HG03196 (cell line): ENCODE measurements around the gene DPP4.

Experiments used
- ATAC-seq: cut with Tn5 transposase; IDR thresholded peaks from one replicate; pipeline ENCODE4 v1.9.1; 2021; ENCODE audit not compliant: unreplicated experiment

The DPP4 gene

DNA sequence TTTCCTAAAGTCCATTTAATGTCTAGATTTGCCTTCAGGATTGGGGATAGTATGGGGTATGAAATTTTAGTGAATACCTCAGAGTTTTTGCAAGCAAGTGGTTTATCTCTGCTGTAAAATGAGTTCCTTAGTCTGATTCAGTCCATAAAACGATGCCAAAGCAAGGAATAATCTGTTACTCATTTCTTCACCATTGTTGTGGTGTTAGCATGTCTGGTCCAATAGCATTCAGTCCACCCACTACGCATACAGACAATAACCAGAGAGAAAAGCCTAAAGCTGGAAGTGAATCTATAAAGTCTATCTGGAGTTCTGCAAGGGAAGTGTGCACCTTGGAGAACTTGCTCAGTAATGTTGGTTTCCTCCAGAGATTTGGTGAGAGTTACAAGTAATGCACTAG is 12.9 kb upstream of the DPP4 start:
- ATAC-seq, result no peak

DNA sequence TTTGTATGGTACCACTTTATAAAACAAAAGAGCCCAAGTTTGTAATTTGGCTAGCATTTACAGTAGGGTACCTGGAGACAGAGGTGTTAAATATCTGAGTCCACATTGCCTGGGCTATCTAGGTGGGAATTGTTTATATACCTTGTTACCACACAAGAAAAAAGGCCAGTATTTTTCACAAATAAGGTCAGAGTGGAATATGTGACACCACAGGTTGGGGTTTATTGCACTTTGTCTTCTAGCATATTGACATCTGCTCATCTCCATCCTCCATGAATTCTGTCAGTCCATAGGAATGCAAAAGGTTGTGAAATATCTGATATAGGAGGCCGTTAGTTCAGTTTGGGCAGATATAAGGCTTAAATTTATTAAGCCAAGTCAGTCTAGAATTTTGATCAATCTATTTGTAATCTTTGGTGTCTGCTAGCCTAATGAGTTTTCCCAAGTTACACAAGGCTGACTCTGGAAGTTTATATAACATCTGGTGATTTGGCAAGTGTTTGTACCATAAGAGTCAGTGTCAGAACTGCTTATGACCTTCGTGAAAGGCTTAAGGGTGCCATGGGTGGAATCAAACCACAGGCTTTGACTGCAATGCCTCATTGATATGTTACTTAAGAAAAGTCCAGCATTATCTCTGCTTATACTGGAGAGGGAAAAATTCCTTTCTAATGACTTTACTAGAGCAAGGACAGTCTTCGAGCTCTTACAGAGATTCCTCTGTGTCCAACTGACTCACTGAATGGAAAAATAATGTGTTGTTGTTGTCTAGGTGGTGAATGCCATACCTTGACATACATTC is 11.3 kb upstream of the DPP4 start:
- ATAC-seq, result no peak

DNA sequence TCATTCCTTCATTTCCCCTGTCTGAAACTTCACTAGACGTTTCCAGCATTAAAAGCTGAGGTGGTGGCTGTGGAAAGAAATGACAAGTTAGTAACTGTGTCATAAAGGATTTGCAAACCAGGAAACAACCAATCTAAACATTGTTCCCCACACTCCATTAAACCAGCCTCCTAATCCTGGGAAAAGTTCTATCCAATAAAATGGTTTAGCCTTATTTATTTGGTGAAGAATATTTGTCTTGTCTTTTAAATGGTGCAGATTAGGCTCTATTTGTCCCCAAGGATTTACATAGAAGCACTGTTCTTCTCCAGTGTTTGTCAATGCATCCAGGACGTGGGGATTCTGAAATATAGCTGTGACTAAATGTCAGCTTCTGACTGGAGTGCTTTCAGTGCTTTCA is 10.5 kb upstream of the DPP4 start:
- ATAC-seq, result no peak

DNA sequence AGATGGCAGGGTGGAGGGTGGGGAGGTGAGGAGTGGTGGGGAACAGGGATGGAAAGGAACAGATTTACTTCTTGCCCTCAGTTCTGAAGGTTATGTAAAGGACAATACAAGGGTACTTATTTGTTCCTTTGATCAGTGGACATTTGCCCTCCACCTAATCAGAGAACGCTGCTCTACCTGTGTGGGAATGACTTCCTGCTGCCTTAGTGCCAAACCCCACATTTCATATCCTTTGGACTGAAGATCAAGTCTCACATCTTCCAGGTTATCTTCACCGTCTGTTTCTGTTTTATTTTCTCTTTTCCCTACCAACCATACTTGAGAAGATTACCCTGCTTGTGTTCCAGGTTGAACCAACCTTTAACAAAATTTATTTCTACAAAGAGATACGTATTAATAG is 8.7 kb upstream of the DPP4 start:
- no peak for ATAC-seq

DNA sequence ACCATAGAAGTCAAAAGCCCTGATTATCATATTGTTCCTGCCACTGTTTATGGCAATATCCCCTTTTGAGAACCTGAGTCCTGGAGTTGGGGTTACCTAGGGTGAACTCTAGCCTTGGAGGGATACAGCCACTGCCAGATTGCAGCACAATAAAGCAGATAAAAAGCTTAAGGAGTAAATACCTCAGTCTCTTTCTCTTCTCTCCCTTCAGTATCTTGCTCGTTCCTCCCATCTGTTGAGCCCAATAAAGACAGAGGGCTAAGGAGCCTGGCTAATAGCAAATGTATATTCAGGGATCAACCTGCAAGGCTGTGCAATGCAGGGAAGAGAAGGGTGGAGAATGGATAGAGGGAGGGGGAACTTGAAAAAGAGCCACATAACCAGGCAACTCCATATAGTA is 8.0 kb upstream of the DPP4 start:
- no peak for ATAC-seq

DNA sequence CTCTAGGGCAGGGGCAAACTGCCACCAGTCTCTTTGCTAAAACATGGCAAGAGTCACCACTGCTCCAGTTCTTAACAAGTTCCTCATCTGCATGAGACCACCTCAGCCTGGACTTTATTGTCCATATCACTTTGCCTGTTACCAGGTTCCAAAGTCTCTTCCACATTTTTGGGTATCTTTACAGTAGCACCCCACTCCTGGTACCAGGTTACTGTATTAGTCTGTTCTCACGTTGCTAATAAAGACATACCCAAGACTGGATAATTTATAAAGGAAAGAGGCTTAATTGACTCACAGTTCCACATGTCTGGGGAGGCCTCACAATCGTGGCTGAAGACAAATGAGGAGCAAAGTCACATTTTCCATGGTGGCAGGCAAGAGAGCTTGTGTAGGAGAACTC is 5.5 kb upstream of the DPP4 start:
- no peak for ATAC-seq

DNA sequence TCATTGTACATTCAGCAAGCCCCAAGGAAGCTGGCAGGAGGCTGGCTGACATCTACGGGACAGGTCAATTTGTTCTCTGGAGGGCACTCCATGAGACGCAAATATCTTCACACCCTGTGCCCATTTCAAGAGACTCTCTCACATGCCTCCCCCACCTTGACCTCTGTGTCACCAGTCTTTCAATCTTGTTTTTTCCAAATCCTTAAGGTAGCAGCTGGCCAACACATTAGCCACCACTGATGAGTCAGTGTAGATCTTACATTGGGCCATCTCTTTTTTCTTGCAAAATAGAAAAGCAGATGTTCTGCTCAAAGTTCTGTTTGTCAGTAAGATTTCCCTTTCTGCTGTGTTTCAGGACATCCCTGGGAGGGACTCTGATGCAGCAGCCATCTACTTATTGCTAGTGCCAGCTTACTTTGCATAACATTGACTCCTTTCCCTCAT is 1.7 kb upstream of the DPP4 start:
- ATAC-seq, result no peak

DNA sequence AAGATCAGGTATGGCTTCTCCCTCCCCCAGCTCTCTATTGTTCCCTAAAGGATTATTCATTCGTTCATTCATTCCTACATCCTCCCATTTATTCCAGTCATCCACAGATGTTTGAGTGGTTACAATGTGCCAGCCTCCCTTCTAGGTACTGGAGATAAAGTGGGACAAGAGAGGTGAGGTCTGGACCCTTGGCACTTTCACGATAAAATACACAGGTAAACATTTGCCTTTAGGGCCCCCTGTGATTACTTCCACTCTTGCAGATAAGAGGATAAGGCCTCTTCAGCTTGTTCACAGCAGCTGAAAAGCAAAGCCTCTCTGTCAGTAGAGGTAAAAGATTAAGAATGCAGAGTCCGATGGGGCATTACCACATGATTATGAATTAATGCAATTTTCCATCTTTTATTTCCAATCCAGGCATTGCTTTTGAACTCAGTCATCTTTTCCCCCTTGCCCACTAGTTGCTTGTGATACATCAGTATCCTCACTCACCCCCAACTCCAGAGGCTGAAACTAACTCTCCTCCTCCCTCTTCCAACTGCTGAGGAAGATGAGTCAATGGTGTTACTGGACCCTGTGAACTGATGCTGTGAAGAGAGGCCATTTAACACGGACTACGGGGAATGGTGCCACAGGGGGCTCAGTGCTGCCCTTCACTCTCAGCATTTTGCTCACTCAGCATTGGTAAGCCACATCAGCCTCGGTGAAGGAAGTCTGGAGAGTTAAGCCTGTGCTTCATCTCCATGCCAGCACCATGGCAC is 1.1 kb upstream of the DPP4 start:
- ATAC-seq, result no peak

DNA sequence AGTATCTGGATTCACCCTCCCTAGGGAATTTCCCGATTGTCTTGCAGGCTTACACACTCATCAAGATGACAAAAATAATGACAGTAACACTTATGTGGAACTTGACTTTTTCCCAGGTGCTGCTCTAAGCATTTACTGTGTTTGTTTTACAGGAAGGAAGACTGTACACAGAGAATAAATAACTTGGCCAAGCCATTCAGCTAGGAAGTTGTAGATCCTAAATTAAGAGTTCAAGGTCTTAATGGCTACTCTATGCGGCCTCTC is 549 bp upstream of the DPP4 start:
- no peak for ATAC-seq

DNA sequence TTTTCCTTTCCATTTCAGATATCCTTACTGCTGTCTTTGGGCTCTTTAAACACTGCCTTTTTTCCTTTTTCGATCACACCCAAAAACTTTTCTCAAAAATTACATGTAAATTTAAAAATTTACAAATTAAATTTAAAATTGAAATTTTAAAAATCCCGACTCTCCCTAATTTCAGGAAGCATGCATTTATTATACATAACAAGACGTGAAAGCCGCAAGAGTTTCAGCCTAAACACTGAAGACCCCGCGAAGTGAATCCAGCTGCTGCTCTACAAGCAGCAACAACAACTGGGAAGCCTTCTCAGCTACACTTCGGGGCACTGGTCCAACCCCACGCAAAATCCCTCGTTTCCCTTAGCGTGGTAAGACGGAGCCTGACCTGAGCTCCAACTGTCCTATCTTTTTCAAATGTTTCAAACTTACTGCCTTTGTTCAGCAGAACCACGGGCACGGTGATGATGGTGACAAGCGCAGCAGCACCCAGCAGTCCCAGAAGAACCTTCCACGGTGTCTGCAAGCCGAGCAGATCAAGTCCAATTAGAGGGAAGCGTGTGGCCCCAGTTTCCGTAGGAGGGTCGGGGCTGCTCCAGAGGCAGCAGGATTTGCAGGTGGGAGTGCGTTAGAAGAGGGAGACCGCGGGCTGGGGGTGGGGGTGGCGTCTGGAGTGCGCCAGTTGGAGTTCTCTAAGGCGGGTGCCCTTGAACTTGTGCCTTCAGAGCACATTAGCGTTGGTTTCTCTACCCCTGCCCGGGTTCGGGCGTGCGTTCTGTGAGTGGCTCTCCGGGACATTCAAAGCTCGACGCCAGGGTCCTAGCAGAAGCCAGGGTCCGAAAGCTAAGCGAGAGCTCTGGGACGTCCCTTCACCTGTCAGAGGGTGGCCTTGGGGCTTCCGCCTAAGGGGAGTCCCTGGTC is 783 bp downstream of the DPP4 start:
- ATAC-seq, result no peak

DNA sequence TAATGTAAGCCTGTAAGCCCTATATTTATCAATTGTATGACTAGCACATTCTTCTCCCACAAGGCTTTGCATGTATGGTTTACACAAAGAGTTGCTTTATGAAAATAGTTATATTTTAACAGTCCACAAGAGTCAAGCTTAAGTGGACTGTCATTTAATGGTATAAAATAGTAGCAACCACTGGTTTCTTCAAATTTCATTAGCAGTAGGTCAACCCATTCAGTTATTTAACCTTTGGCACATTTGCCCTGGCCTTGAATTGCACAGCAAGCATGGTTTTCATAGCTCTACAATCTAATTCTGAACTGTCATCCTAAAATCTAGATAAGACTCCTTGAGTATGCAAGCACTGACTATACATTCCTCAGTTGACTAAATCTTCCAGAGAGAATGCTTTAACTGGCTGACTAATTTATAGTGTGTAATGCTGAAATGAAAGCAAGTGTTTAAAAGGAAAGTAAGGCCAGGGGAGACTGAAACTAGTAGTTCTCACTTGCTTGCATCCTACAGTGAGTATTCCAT is 1.8 kb downstream of the DPP4 start:
- ATAC-seq, result peak; percentile 54

DNA sequence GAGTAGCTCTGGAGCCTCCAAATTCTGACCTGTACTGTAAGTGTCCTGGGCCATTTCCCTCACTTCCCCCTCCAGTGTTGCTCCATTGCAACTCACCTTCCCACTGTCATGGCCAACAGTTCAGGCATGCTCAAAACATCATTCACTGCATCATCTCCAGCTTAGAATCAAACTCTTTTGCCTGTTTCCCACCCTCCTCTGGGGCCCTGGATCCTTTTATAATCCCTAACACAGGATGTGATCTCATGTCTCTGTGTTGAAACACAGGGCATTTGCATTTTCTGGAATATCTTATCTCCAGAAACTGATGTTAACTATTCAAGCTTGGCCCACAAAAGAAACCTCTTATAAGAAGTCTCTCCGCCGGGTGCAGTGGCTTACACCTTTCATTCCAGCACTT is 3.0 kb downstream of the DPP4 start:
- ATAC-seq, result no peak

DNA sequence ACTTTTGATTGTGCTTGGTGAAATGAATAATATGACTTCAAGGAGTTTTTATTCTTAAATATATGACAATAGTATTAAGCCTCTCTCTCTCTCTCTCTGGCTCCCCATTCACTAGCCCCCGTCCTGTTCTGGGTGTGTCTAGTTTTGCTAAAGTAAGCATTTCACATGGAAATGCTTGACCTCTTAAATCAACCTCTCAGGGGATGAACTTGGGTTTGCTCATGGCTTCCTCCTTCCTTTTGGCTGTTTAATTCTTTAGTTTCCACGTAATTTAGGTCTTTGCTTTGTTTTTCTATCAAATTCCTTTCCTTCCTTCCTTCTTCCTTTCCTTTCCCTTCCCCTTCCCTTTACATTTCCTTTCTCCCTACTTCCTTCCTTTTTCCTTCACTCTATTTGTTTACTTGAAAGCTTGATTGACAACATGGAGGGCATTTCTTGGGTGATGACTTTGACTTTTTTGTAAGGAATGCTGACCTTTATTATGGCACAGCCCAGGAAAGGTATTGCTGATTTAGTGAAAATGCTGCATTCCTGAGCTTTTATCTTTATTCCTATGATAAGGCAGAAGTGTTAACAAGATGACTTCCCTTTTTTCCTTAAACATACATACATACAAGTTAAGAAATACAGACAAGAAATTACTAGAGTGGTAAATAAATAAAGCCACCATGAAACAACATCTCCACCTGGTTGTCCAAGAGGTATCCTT is 3.6 kb downstream of the DPP4 start:
- no peak for ATAC-seq

DNA sequence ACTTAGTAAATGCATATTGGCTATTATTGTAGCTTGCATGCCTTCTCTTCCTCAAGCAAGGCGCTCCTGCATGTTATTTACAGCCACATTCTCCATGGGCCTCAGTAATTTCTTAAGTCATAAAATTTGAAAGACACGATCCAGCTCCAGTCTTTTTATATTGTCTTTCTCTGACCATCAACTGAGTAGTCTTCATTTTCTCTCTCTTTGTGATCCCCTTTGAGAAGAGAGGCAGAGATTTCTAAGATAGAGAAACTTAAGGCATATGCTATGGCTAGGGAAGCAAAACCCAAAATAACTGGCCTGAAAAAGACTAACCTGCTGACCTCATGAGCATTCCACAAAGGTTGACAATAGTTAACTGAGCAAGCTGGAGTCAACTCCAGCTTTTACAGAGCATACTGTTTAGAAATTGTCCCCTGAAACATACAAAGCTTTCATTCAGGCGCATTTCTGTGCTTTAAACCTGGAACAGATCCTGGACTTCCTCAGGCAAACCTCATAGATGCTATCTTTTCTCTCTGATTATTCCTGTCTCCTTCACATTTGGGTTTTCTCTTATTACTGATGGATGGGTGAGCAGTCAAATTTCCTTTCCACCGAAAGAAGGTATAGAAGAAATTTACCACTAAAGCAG is 4.6 kb downstream of the DPP4 start:
- ATAC-seq, result no peak

DNA sequence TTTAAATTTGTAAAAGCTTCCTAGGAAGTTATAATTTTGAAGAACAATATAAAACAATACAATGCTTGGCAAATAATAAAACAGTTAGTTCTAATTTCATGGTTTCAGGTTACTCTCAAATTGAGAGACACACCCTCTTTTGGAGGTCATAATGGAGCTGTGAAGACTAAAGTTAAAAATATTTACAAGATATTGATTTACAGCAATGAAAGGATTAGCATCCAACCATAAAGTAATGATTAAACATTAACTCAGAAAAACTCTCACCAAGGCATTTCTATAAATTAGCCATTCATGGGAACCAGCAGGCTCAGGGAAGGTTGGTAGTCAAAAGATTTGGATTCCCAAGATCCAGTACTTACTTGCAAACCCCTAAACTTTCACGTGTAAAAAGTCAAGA is 6.4 kb downstream of the DPP4 start:
- ATAC-seq, result no peak

DNA sequence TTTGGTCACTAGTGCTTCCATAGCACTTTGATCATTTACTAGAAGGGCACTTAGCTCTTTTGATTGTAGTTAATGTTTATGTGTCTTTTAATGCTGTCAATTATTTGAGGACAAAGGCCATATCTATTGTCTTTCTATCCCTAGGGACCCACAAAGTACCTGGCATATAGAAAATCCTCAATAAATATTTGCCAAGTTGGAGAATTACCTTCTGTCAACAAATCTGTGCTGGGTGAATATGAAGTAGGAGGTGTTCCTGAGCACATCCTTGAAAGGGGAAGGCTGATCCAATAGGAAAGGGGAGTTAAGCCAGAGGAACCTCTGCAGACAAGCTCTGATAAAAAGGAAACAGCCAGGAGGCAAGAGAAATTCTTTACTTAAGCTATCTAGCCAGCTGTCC is 8.2 kb downstream of the DPP4 start:
- no peak for ATAC-seq

DNA sequence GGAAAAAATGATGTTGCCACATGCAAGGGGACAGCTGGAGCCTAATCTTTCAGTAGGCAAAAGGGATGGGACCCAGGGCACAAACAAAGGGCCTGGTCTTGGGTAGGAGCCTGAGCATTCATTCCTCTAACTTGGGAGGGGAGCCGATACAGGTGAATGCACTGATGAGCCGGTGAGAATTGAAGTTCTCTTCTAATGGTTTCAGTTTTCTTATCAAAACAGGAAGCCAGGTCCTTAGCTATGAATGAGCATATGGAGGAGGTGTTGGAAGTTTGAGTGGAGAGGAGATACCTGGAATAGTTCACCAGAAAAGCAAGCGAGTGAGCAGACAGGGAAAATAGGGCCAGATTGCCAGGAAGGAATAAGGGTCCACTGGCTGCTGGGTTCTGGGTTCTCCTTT is 10.1 kb downstream of the DPP4 start:
- no peak for ATAC-seq

DNA sequence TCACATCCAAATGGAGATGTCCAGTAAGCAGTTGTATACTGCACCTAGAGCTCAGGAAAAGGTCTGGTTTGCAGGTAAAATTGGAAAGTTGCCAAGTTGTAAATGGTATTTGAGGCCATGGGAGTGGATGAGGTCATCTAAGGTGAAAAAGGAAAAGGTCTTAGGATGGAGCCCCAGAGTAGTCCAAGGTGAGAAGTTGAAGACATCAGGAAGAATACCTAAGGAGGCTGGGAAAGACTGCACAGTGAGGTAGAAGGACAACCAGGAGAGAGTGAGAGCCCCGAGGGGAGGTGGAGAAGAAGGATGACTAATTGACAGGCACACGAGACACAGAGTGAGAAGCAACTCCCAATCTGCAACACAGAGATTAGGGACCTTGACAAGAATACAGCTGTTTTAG is 10.7 kb downstream of the DPP4 start:
- ATAC-seq, result no peak

DNA sequence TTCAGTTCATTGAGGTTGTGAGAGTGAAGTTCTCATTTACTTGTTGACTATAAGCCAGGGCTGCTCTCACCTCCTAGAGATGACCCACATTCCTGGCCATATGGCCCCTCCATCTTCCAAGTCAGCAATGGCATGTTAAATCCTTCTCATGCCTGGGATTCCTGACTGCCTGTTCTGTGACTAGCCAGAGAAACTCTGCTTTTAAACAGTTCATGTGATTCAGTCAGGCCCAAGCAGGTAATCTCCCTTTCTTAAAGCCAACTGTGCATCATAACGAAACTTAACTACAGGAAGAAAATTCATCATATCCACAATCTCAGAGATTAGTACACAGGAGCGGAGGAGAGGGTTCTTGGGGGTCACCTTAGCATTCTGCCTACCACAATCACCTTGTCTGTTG is 11.5 kb downstream of the DPP4 start:
- ATAC-seq, result no peak

DNA sequence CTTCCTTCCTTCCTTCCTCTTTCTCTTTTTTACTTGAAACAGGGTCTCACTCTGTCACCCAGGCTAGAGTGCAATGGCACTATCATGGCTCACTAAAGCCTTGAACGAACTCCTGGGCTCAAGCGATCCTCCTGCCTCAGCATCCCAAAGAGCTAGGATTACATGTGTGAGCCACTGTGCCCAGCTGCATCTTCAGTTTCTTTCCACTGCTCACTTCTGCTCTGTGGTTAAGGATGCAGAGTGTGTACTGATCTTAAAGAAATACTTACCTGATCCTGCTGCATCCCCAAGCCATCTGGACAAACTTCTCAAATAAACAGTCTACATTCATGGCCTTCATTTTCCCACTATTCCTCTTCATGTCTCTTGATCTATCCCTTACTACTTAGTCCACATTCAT is 13.0 kb downstream of the DPP4 start:
- no peak for ATAC-seq

DNA sequence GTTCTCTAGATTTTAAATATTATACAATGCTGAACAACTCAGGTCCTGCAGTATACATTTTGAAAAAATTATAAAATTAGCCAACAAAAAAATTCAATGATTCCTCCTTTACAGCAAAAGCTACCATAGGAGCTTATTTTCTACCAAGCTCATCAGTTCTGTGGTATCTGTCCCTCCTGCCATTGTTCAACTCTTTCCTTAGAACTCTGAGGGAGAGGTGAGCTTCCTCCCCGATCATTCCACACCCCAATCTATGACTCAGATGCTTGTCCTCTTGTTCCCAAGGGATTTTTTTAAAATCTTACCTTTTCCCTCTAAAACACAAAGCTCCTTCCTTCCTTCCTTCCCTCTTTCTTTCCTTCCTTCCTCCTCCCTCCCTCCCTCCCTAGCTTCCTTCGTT is 13.5 kb downstream of the DPP4 start:
- no peak for ATAC-seq
